GM21529 (cell line): ENCODE results near the gene UBR2.

ENCODE experiments used
- ATAC-seq: cut with Tn5 transposase; IDR thresholded peaks from one replicate; pipeline ENCODE4 v1.9.1; 2021; ENCODE audit not compliant: unreplicated experiment

The UBR2 gene

GRCh38 chr6:42563697-42564505 is at the start of gene UBR2:
UBR2 (plus strand) TSS chr6:42564029; CDS start chr6:42564320, 291 bp downstream.
- ATAC-seq: peak; percentile 93

GRCh38 chr6:42514745-42515144 is 49.1 kb upstream of the UBR2 start:
- ATAC-seq: no peak

GRCh38 chr6:42519779-42520178 is 44.0 kb upstream of the UBR2 start:
- no peak for ATAC-seq

GRCh38 chr6:42520786-42521607 is 42.8 kb upstream of the UBR2 start:
- ATAC-seq: peak; percentile 74

DNA sequence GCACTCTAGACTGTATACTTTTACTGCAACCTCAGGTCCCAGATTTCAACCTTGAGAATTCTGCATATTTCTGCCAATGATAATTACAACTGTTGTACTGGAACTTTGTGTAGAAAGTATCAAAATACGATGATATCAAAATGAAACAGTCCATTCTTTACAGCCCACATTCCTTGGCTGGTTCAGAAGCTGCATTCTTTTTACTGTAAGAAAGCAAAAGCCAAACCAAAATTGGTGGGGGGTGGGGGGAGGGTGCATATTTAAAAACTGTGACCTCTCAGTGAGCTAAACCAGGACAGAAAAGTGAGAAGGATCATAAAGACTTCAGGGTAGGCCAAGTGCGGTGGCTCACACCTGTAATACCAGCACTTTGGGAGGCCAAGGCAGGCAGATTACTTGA is 41.8 kb upstream of the UBR2 start:
- no peak for ATAC-seq

DNA sequence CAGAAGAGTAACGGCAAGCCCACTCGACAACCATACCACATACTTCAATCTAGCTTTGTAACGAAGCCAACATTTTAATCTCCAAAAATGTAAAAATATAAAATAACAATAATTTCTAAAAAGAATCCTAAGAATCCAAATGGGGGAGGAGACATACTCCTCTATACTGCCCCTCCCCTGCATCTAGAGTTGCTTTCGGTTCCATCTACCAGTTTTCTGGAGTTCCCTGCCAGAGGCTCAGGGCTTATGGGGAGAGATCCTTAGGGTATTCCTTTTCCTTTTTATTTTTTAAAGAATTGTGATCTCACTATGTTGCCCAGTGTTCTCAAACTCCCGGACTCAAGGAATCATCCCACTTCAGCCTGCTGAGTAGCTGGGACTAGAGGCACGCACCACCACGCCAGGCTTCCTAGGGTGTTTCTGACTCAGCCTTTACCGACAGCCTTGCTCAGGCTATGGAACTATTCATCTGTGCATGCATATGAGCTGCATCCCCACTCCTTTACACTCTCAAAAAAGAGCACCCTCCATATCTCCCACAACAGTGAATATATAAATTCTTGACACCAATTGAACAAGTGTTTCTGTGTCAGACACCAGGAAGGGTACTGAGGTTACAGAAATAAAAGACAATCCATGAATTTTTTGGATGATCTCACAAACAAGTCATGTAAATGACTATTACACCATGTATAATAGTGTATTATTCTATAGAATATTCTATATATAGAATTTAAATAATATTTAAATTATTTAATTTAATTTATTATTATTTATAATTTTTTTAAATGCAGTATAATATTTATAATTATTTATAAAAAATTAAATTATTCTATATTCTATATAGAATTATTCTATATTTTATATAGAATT is 40.7 kb upstream of the UBR2 start:
- ATAC-seq: no peak

- no peak for ATAC-seq
These were observed 38.6 kb upstream of the UBR2 start for GRCh38 chr6:42525206-42525605.

DNA sequence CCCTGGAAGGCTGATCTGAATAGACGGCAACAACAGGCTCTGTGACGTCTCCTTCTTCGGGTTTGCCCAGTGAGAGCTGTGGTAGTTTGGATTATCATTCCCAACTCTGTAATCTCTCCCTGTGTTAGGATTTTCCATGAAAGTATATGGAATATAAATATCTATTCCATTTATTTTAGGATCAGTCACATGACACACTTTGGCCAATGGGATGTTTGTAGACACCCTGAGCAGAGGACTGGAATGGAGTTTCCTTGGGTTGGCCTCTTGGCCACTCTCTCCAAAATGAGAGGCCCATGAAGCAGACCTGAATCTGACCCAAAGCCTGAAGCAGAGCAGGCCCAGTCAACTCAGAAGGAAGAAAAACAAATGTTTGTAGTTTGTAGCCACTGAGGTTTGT is 37.2 kb upstream of the UBR2 start:
- ATAC-seq: no peak

- ATAC-seq: no peak
These were observed 36.6 kb upstream of the UBR2 start for GRCh38 chr6:42527204-42527603.

GRCh38 chr6:42530296-42530695 is 33.5 kb upstream of the UBR2 start:
- ATAC-seq: no peak

GRCh38 chr6:42530751-42531150 is 33.1 kb upstream of the UBR2 start:
- ATAC-seq: no peak

GRCh38 chr6:42532038-42532669 is 31.7 kb upstream of the UBR2 start:
- ATAC-seq: no peak

DNA sequence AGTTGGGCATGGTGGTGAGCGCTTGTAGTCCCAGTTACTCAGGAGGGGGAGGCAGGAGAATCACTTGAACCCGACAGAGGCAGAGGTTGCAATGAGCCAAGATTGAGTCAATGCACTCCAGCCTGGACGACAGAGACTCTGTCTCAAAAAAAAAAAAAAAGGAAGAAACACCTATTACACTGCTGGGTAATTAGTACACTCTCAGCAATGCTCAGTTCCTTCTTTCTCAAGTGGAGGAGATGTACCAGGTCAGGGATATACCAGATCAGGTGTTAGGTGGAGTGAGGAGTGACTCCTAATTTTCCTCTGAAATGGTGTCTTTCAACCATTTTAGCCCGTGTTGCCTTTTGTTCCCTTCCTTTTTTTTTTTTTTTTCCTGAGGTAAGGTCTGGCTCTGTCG is 30.0 kb upstream of the UBR2 start:
- no peak for ATAC-seq

GRCh38 chr6:42537536-42537935 is 26.3 kb upstream of the UBR2 start:
- ATAC-seq: no peak

DNA sequence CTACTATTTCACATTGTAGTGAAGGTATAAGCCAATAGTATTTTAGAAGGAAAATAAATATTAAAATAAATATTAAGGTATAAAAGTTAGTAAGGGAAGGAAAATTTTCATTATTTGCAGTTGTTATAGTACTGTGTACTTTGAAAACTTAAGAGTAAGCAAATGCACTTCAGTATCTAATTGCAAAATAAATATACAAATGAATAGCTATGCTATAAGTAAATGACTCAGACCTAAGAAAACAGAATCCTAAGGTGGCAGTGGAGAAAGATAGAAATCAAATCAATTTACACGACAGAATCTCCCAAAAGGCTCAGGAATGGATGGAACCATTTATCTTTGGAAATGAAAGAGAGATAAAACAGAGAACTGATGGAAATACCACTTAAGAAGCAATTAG is 24.7 kb upstream of the UBR2 start:
- no peak for ATAC-seq

DNA sequence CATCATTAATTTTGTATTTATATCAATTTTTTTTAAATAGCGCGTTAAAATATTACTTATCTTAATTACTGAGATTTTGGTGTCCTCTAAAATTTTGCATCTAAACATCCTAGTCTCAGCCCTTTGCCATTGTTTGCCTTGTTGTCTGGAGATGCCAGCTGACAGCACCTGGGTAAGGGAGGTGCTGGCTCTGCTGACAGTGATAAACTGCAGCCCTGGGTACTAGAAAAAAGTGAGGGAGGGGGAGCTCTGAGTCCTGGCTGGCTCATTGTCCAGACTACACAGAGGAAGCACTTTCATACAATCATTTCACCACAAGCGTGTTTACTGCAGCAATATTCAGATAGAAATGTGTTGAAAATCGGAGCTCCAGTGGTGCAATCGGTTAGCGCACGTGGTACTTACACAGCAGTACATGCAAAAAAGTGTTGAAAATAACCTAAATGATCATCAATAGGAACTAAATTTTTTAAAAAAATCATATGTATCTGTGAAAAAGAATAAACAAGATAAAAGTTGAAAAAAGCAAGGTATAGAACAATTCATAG is 18.5 kb upstream of the UBR2 start:
- ATAC-seq: no peak

- ATAC-seq: peak; percentile 93
These were observed 16.2 kb upstream of the UBR2 start for GRCh38 chr6:42547407-42548329.

DNA sequence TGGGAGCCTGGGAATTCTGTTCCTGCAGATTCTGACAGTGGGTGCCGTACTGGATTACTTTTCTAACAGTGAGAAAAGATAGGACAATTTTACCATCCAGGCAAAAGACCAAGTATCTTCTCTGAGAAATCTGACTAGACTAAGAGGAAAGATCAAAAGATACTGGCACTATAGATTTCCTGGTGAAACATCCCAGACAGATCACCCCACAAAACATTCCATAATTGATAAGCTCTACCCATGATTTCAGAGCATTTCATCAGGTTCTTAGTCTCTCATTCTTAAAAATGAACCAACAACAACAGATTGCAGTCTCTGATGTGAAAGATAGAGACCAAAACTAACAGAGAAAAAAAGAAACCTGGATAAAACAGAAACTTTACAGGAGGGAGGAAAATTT is 13.6 kb upstream of the UBR2 start:
- ATAC-seq: no peak

DNA sequence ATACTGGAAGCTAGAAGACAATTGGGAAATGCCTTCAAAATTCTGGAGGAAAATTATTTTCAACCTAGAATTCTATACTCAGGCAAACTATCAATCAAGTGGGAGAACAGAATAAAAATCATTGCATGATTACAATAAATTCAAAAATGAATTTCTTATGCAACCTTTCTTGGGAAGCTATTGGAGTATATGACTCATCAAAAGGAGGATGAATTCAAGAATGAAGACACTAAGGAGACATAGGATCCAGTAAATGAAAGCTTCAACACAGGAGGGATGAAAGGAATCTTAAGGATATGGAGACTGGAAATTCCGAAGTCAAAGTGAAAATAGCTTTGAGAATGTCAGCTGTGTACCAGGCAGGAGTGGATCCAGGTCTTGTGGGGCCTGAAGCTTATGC is 12.6 kb upstream of the UBR2 start:
- no peak for ATAC-seq
